Stimulated activated CD4-positive, alpha-beta T cell treated with anti-CD3 and anti-CD28 coated beads, Interleukin-12 subunit alpha, Interleukin-12 subunit beta, amount 100 ng/mL, for 24 hours (primary cell): ENCODE data around the gene PIGA.

Experiments used
- DNase-seq, 2 experiments: peaks; one replicate each; pipeline ENCODE4 v3.0.0-alpha.2; 2020; ENCODE audit warnings: low read depth in 2 of 2

The PIGA gene

GRCh38 chrX:15335135-15336022, at the start of gene PIGA:
TSS of gene PIGA (minus strand) at chrX:15335523. CDS start at chrX:15331930, 3,593 bp downstream.
- DNase-seq, result peak; percentile 80 to 82

- no peak for DNase-seq
Measured at GRCh38 chrX:15384304-15384703, 49.0 kb upstream of the PIGA start, which contains the start of gene VEGFD. TSS of gene VEGFD (minus strand) at chrX:15384413. CDS start at chrX:15383946, 467 bp downstream.

GRCh38 chrX:15382813-15383212, 47.5 kb upstream of the PIGA start:
- DNase-seq, result no peak

- DNase-seq, result no peak
Measured at GRCh38 chrX:15376956-15377355, 41.6 kb upstream of the PIGA start.

GRCh38 chrX:15373976-15374375, 38.7 kb upstream of the PIGA start:
- DNase-seq, result no peak

- no peak for DNase-seq
Measured at GRCh38 chrX:15366506-15367352, 31.4 kb upstream of the PIGA start.

- no peak for DNase-seq
Measured at GRCh38 chrX:15359701-15360100, 24.4 kb upstream of the PIGA start.

GRCh38 chrX:15358533-15358932, 23.2 kb upstream of the PIGA start:
- DNase-seq, result no peak

- DNase-seq, result no peak
Measured at GRCh38 chrX:15356444-15356843, 21.1 kb upstream of the PIGA start.

GRCh38 chrX:15350329-15350996, 15.1 kb upstream of the PIGA start:
- no peak for DNase-seq

- DNase-seq, result no peak
Measured at GRCh38 chrX:15349046-15349445, 13.7 kb upstream of the PIGA start.

- DNase-seq, result no peak
Measured at GRCh38 chrX:15345976-15346375, 10.7 kb upstream of the PIGA start.

- DNase-seq, result no peak
Measured at GRCh38 chrX:15344106-15344505, 8.8 kb upstream of the PIGA start.

- DNase-seq, result no peak
Measured at GRCh38 chrX:15343075-15343476, 7.8 kb upstream of the PIGA start.

- no peak for DNase-seq
Measured at GRCh38 chrX:15340867-15341266, 5.5 kb upstream of the PIGA start.

GRCh38 chrX:15336023-15336413, 695 bp upstream of the PIGA start:
- no peak for DNase-seq

GRCh38 chrX:15334561-15334960, 762 bp downstream of the PIGA start:
- DNase-seq, result no peak

- no peak for DNase-seq
Measured at GRCh38 chrX:15328821-15329220, 6.5 kb downstream of the PIGA start.

GRCh38 chrX:15328131-15328530, 7.2 kb downstream of the PIGA start:
- no peak for DNase-seq

- no peak for DNase-seq
Measured at GRCh38 chrX:15322472-15322871, 12.9 kb downstream of the PIGA start.

GRCh38 chrX:15322072-15322471, 13.3 kb downstream of the PIGA start:
- DNase-seq, result no peak

GRCh38 chrX:15321447-15321846, 13.9 kb downstream of the PIGA start:
- no peak for DNase-seq
